Caco-2 (cell line): ENCODE measurements around the gene ATG4D. TPM values are rescaled to one million over a fixed set of nuclear protein-coding genes. Genes with fewer than 3 reads are reported as not detected.

ENCODE experiments used
- BruUV-seq: library from RNA; stranded (reverse); fragments of 400-500 nt; replicated peaks from 2 replicates; lab custom pipeline; 2021; lab: Mats Ljungman, UMichigan
- CTCF ChIA-PET: fragments of 300-600 bp; sonication (Branson Sonifier 250); formaldehyde crosslinking; loops from one replicate; lab custom pipeline; 2022; ENCODE audit warnings: antibody characterized with exemption; lab: Charles Lee
- POLR2A ChIA-PET: fragments of 300-600 bp; sonication (Branson Sonifier 250); formaldehyde crosslinking; loops from one replicate; lab custom pipeline; 2022; ENCODE audit warnings: antibody characterized with exemption; lab: Charles Lee
- DNase-seq, 2 experiments: peaks; one replicate each; pipeline versions ENCODE4 v3.0.0 to v3.0.0-alpha.2; 2020 to 2022
- H3K27me3 ChIP-seq: replicated peaks from 2 replicates; pipeline ENCODE4 v1.6.0; 2011; ENCODE audit warnings: low read length; ENCODE audit not compliant: control insufficient read depth, insufficient read depth
- H3K36me3 ChIP-seq: 2 replicates; pipeline ENCODE4 v1.5.1; 2011; ENCODE audit warnings: low read length; ENCODE audit not compliant: control insufficient read depth, insufficient read depth
- H3K4me1 ChIP-seq: fragments of 250-450 bp; sonication (Bioruptor Pico); 2 replicates; pipeline ENCODE4 v1.5.1; 2020; ENCODE audit warnings: mild to moderate bottlenecking
- H3K4me3 ChIP-seq: 2 replicates; pipeline ENCODE4 v1.5.1; 2011; ENCODE audit warnings: low read depth, mild to moderate bottlenecking, control low read depth, low read length
- H3K9me3 ChIP-seq: fragments of 250-450 bp; sonication (Bioruptor Pico); 2 replicates; pipeline ENCODE4 v1.5.1; 2020; ENCODE audit warnings: mild to moderate bottlenecking, moderate library complexity
- H3K27ac Mint-ChIP-seq: one replicate; pipeline ENCODE4 v1.8.0; 2022; ENCODE audit warnings: mixed read lengths; ENCODE audit not compliant: unreplicated experiment
- H3K27me3 Mint-ChIP-seq: one replicate; pipeline ENCODE4 v1.8.0; 2022; ENCODE audit warnings: mixed read lengths; ENCODE audit not compliant: insufficient read depth, unreplicated experiment
- H3K36me3 Mint-ChIP-seq: one replicate; pipeline ENCODE4 v1.8.0; 2022; ENCODE audit warnings: mild to moderate bottlenecking, mixed read lengths; ENCODE audit not compliant: insufficient read depth, unreplicated experiment
- H3K4me1 Mint-ChIP-seq: one replicate; pipeline ENCODE4 v1.8.0; 2022; ENCODE audit warnings: low read depth, mixed read lengths; ENCODE audit not compliant: unreplicated experiment
- H3K4me3 Mint-ChIP-seq: one replicate; pipeline ENCODE4 v1.8.0; 2022; ENCODE audit warnings: mild to moderate bottlenecking, moderate library complexity, mixed read lengths; ENCODE audit not compliant: unreplicated experiment
- H3K9me3 Mint-ChIP-seq: one replicate; pipeline ENCODE4 v1.8.0; 2022; ENCODE audit warnings: mixed read lengths; ENCODE audit not compliant: unreplicated experiment
- CTCF ChIP-seq, 2 experiments: fragments of 200-600 bp in 1 of 2; IDR thresholded peaks; 1 replicate in 1 of 2; 2 replicates in 1 of 2; pipeline versions ENCODE4 v1.5.1 to v1.8.0; 2011 to 2022; ENCODE audit warnings: antibody characterized with exemption in 1 of 2, control low read depth in 1 of 2, inconsistent platforms in 1 of 2, low read depth in 1 of 2, low read length in 1 of 2, mild to moderate bottlenecking in 1 of 2, moderate library complexity in 1 of 2; ENCODE audit not compliant: insufficient read depth in 1 of 2, severe bottlenecking in 1 of 2, unreplicated experiment in 1 of 2
- intact Hi-C: fragments of 100-400 bp; cut with micrococcal nuclease; formaldehyde crosslinking; loops from one replicate; pipeline ENCODE4 v1.10.0; 2022; ENCODE audit not compliant: unreplicated experiment
- total RNA-seq: library from RNA; stranded (reverse); gene quantifications from 2 replicates; pipeline ENCODE4 v1.2.3, GENCODE V29; 2022

The ATG4D gene
- total RNA-seq, 1 experiment from 2014 or later, result 34.3 TPM

DNA sequence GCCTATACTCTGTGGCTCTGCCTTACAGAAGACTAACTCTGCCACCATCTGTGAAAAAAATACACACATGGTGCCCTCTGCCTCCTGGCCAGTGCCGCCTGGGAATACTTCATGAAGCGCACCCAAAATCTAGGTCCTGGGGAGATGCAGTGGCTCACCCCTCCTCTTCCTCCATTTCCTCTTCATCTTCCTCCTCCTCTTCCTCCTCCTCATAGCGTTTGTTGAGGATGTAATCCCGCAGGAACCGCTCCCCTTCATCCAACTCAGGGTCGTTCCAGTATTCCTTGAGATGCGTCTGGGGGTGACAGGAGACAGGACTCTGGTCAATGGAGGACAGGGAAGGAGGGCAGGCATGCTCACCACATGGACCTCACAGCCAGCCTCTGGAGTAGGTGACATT is 16.4 kb downstream of the ATG4D start:
- H3K36me3 ChIP-seq, result no peaks in the 10 kb centered on the region; the same call in 1 of the 2 replicates
- H3K36me3 Mint-ChIP-seq, result peaks cover 48% of the 10 kb centered on the region
- no peak overlapping the region for H3K27ac Mint-ChIP-seq
- no peaks in the 10 kb centered on the region for H3K27me3 Mint-ChIP-seq
- intact Hi-C loops, result no loop called here
- no peaks in the 10 kb centered on the region for H3K4me1 ChIP-seq
- H3K4me1 Mint-ChIP-seq, result no peaks in the 10 kb centered on the region
- no peaks in the 10 kb centered on the region for H3K27me3 ChIP-seq
- TF ChIP-seq CTCF (IDR thresholded peaks at IDR 0.05; ENCODE audit: insufficient read depth in 1 of 2, low read depth in 1 of 2, low read length in 1 of 2, severe bottlenecking in 1 of 2, unreplicated experiment in 1 of 2), result no peak
- no peak overlapping the region for H3K4me3 ChIP-seq
- no TSS peak for BruUV-seq
- no peak for DNase-seq
- POLR2A ChIA-PET, result no interaction called here
- H3K9me3 Mint-ChIP-seq, result no peaks in the 10 kb centered on the region
- no peaks in the 10 kb centered on the region for H3K9me3 ChIP-seq
- H3K4me3 Mint-ChIP-seq, result no peak overlapping the region
- CTCF ChIA-PET, result no interaction called here

DNA sequence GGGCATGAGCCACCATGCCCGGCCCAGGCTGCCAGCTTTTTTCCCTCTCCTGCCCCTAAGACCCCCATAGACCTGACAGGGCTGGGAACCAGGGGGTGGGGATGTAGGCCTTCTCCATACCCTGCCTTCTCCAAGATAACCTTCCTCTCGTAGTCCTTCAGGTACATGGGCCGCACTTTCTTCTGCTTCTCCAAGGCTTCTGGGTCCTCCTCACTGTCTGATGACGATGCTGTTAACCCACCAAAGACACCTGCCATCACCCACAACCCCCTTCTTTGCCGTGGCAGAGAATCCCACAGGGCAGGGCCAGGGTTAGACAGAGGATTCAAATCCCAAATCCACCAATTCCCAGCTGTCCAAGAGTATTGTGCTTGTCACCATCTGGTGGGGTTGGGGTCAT is 18.9 kb downstream of the ATG4D start:
- BruUV-seq, result no TSS peak
- Histone ChIP-seq H3K36me3 (no peaks in the 10 kb centered on the region; the same call in 1 of the 2 replicates), H3K9me3 (no peaks in the 10 kb centered on the region), H3K4me1 (no peaks in the 10 kb centered on the region), H3K27me3 (no peaks in the 10 kb centered on the region), H3K4me3 (no peak overlapping the region)
- H3K36me3 Mint-ChIP-seq, result peaks cover 45% of the 10 kb centered on the region
- CTCF ChIA-PET, result no interaction called here
- H3K27me3 Mint-ChIP-seq, result no peaks in the 10 kb centered on the region
- TF ChIP-seq CTCF (IDR thresholded peaks at IDR 0.05; ENCODE audit: insufficient read depth in 1 of 2, low read depth in 1 of 2, low read length in 1 of 2, severe bottlenecking in 1 of 2, unreplicated experiment in 1 of 2), result no peak
- no peaks in the 10 kb centered on the region for H3K4me1 Mint-ChIP-seq
- H3K4me3 Mint-ChIP-seq, result no peak overlapping the region
- POLR2A ChIA-PET, result no interaction called here
- H3K9me3 Mint-ChIP-seq, result no peaks in the 10 kb centered on the region
- DNase-seq, result no peak
- no peak overlapping the region for H3K27ac Mint-ChIP-seq
- intact Hi-C loops, result no loop called here

GRCh38 chr19:10565028-10565566 is 21.4 kb downstream of the ATG4D start:
- Histone ChIP-seq H3K9me3 (no peaks in the 10 kb centered on the region), H3K4me3 (peak overlapping the region; percentile 93), H3K36me3 (no peaks in the 10 kb centered on the region; the same call in 1 of the 2 replicates), H3K27me3 (no peaks in the 10 kb centered on the region), H3K4me1 (peaks cover 3% of the 10 kb centered on the region; the same call in 1 of the 2 replicates)
- peak in 1 of 2 experiments; percentile 46 for TF ChIP-seq CTCF (IDR thresholded peaks at IDR 0.05; ENCODE audit: insufficient read depth in 1 of 2, low read depth in 1 of 2, low read length in 1 of 2, severe bottlenecking in 1 of 2, unreplicated experiment in 1 of 2)
- Mint-ChIP-seq H3K27ac (peak overlapping the region; percentile 91), H3K36me3 (peaks cover 55% of the 10 kb centered on the region), H3K9me3 (no peaks in the 10 kb centered on the region), H3K27me3 (no peaks in the 10 kb centered on the region), H3K4me1 (peaks cover 7% of the 10 kb centered on the region), H3K4me3 (peak overlapping the region; percentile 96)
- intact Hi-C loops, result loop anchor here (1.0 to 5.0 kb wide), 4 partner anchors 10 to 132 kb away; partner anchors contain the start of genes ILF3 and KEAP1
- POLR2A ChIA-PET, result no interaction called here
- peak in 1 of 2 experiments; percentile 59 for DNase-seq
- CTCF ChIA-PET, result interaction anchor here (0.6 to 1.0 kb wide), 2 partner anchors 24 to 56 kb away, joined by 3 to 6 read pairs; no protein-coding TSS in a partner anchor
- no TSS peak for BruUV-seq
